Loucy (cell line): Measurements from ENCODE around the gene RNASEH2A.
A peak's percentile ranks its signal among the peaks of the same experiment; 100 is the strongest.

Experiments
- H2AFZ ChIP-seq: fragments of 200-600 bp; sonication (generic); 2 replicates; pipeline ENCODE4 v1.6.0; 2016; ENCODE audit warnings: antibody characterized with exemption, mild to moderate bottlenecking, low read length, moderate library complexity
- H3F3A ChIP-seq: fragments of 200-600 bp; 2 replicates; pipeline ENCODE4 v1.6.0; 2016; ENCODE audit warnings: antibody characterized with exemption, low read depth, mild to moderate bottlenecking
- H3K27me3 ChIP-seq: fragments of 200-600 bp; sonication (generic); 2 replicates; pipeline ENCODE4 v1.6.1; 2014; ENCODE audit warnings: low read length, mild to moderate bottlenecking; ENCODE audit not compliant: insufficient read depth, poor library complexity, severe bottlenecking
- H3K36me3 ChIP-seq: fragments of 200-600 bp; sonication (generic); 2 replicates; pipeline ENCODE4 v1.6.1; 2016; ENCODE audit warnings: low read length; ENCODE audit not compliant: insufficient read depth
- H3K4me1 ChIP-seq: fragments of 200-600 bp; sonication (generic); 2 replicates; pipeline ENCODE4 v1.5.1; 2014; ENCODE audit warnings: low read length, mild to moderate bottlenecking; ENCODE audit not compliant: insufficient read depth, poor library complexity, severe bottlenecking
- H3K4me2 ChIP-seq: fragments of 200-600 bp; sonication (generic); 2 replicates; pipeline ENCODE4 v1.6.0; 2014; ENCODE audit warnings: antibody characterized with exemption, low read length, low read depth, mild to moderate bottlenecking; ENCODE audit not compliant: poor library complexity, severe bottlenecking
- H3K4me3 ChIP-seq: fragments of 200-600 bp; sonication (generic); 2 replicates; pipeline ENCODE4 v1.5.1; 2014; ENCODE audit warnings: low read length, mild to moderate bottlenecking, mixed read lengths; ENCODE audit not compliant: poor library complexity, severe bottlenecking
- H3K79me2 ChIP-seq: fragments of 200-600 bp; sonication (generic); 2 replicates; pipeline ENCODE4 v1.6.1; 2014; ENCODE audit warnings: low read length; ENCODE audit not compliant: insufficient read depth
- H3K9ac ChIP-seq: fragments of 200-600 bp; sonication (generic); 2 replicates; pipeline ENCODE4 v1.6.0; 2014; ENCODE audit warnings: mild to moderate bottlenecking, low read depth, low read length, moderate library complexity; ENCODE audit not compliant: poor library complexity, severe bottlenecking
- H3K9me2 ChIP-seq: fragments of 200-600 bp; sonication (generic); replicated peaks from 2 replicates; pipeline ENCODE4 v1.6.1; 2016; ENCODE audit warnings: low read depth, low read length, mixed read lengths
- H3K9me3 ChIP-seq: fragments of 200-600 bp; sonication (generic); 2 replicates; pipeline ENCODE4 v1.6.1; 2014; ENCODE audit warnings: mild to moderate bottlenecking, antibody characterized with exemption, low read length, low read depth; ENCODE audit not compliant: insufficient read depth
- H4K20me1 ChIP-seq: fragments of 200-600 bp; sonication (generic); 2 replicates; pipeline ENCODE4 v1.6.0; 2014; ENCODE audit warnings: antibody characterized with exemption, low read length, mild to moderate bottlenecking; ENCODE audit not compliant: insufficient read depth, poor library complexity, severe bottlenecking
- CTCF ChIP-seq: fragments of 200-600 bp; sonication (generic); conservative IDR thresholded peaks from 2 replicates; pipeline ENCODE4 v1.5.1; 2014; ENCODE audit warnings: mild to moderate bottlenecking, antibody characterized with exemption, low read length
- EZH2phosphoT487 ChIP-seq: fragments of 200-600 bp; IDR thresholded peaks from 2 replicates; pipeline ENCODE4 v1.6.1; 2018; ENCODE audit warnings: antibody characterized with exemption, mild to moderate bottlenecking, moderate library complexity, borderline replicate concordance

RNASEH2A gene

GRCh38 chr19:12782424-12783290 is 23.7 kb upstream of the RNASEH2A start:
- Histone ChIP-seq H3F3A (no peaks in the 10 kb centered on the region; the same call in 1 of the 2 replicates), H3K9me3 (no peaks in the 10 kb centered on the region), H3K36me3 (no peaks in the 10 kb centered on the region), H3K9ac (peak overlapping the region; percentile 58), H3K4me2 (peak overlapping the region; percentile 60), H3K4me3 (peak overlapping the region; percentile 64), H4K20me1 (no peaks in the 10 kb centered on the region), H2AFZ (peak overlapping the region; percentile 59; the same call in 1 of the 2 replicates), H3K4me1 (peaks cover 42% of the 10 kb centered on the region), H3K27me3 (no peaks in the 10 kb centered on the region), H3K79me2 (no peaks in the 10 kb centered on the region), H3K9me2 (no peaks in the 10 kb centered on the region)
- TF ChIP-seq CTCF (no peak), EZH2phosphoT487 (no peak)

GRCh38 chr19:12783291-12783848 is 23.0 kb upstream of the RNASEH2A start:
- Histone ChIP-seq H3F3A (no peaks in the 10 kb centered on the region; the same call in 1 of the 2 replicates), H3K4me1 (peaks cover 36% of the 10 kb centered on the region), H3K27me3 (no peaks in the 10 kb centered on the region), H3K4me3 (peak overlapping the region; percentile 64), H3K9ac (no peak overlapping the region), H3K9me2 (no peaks in the 10 kb centered on the region), H3K79me2 (no peaks in the 10 kb centered on the region), H3K9me3 (no peaks in the 10 kb centered on the region), H3K36me3 (no peaks in the 10 kb centered on the region), H2AFZ (no peak overlapping the region), H4K20me1 (no peaks in the 10 kb centered on the region), H3K4me2 (peak overlapping the region; percentile 60)
- TF ChIP-seq CTCF (no peak), EZH2phosphoT487 (no peak)

DNA sequence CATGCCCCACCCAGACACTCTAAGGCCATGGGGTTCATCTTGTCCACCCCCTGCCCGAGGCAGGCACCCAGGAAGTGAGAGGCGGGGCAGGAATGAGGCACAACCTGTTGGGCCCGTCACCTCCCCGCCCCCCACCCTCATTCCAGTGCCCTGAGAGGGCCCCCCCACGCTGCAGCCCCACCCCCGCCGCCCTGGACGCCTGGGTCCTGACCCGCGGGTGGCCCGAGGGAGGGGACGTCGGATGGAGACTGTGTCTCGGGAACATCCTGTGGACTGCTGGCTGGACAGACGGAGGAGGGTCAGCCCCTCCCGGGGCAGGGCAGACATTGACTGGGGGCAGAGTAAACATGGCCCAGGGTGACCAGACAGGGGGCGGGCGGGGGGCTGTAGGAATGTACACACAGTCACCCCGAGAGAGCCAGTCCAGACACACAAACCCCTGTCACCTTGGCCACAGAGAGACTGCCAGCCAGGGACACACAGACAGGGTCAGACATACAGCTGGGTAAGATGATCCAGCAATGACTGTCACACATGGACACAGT is 22.5 kb upstream of the RNASEH2A start:
- Histone ChIP-seq H3K9me2 (no peaks in the 10 kb centered on the region), H3K4me2 (no peak overlapping the region), H3K4me3 (no peak overlapping the region), H3K9ac (no peak overlapping the region), H4K20me1 (no peaks in the 10 kb centered on the region), H3K4me1 (peaks cover 30% of the 10 kb centered on the region), H2AFZ (no peak overlapping the region), H3K9me3 (no peaks in the 10 kb centered on the region), H3F3A (no peaks in the 10 kb centered on the region; the same call in 1 of the 2 replicates), H3K79me2 (no peaks in the 10 kb centered on the region), H3K36me3 (no peaks in the 10 kb centered on the region), H3K27me3 (no peaks in the 10 kb centered on the region)
- TF ChIP-seq CTCF, result no peak
- TF ChIP-seq EZH2phosphoT487, result no peak
